ENCODE data around the gene CHST11. TPM values are rescaled to one million over a fixed set of nuclear protein-coding genes. Genes with fewer than 3 reads are reported as not detected.

The CHST11 gene
- total RNA-seq, 1 experiment from 2014 or later = 6.7 TPM

- no peak overlapping the region for H2BK15ac ChIP-seq (ENCODE audit: low read depth, low read length)
- no peak overlapping the region for H3K14ac ChIP-seq (ENCODE audit: insufficient read depth, low read length)
- no CpG with 5 or more reads among the region's 11 CpGs for WGBS (ENCODE audit: extremely low coverage, insufficient read length, low lambda C conversion rate)
- no peak overlapping the region for H3K4me2 ChIP-seq (ENCODE audit: insufficient read depth, insufficient read length, low read length)
- H2BK5ac ChIP-seq (ENCODE audit: insufficient read length, low read length) = no peak overlapping the region
- H3T11ph ChIP-seq (ENCODE audit: low read length) = no peak overlapping the region
- no peak overlapping the region for H3K4ac ChIP-seq (ENCODE audit: low read depth, low read length)
- H3K9me3 Mint-ChIP-seq = no peaks in the 10 kb centered on the region; a peak in 2 of 5 replicates
- peaks cover 4 to 9% of the 10 kb centered on the region in 2 experiments; a peak in 2 of 4 replicates for H3K4me1 Mint-ChIP-seq
- no peaks in the 10 kb centered on the region for H3K79me2 ChIP-seq (ENCODE audit: insufficient read depth, low read length)
- H3K18ac ChIP-seq (ENCODE audit: insufficient read length, low read depth, low read length) = no peak overlapping the region
- peaks cover 0 to 1% (median 0%) of the 10 kb centered on the region in 3 experiments; a peak in 1 of 7 replicates for H3K36me3 Mint-ChIP-seq (ENCODE audit: insufficient read depth in 1 of 3, low read depth in 3 of 3)
- H3K27ac ChIP-seq (ENCODE audit: insufficient read length, low read depth, low read length) = no peak overlapping the region
- H2BK120ac ChIP-seq (ENCODE audit: low read depth, low read length, poor library complexity, severe bottlenecking) = no peak overlapping the region
- H2AK5ac ChIP-seq (ENCODE audit: insufficient read length, low read length) = no peak overlapping the region
- no peak overlapping the region for H4K5ac ChIP-seq (ENCODE audit: insufficient read length, low read depth, low read length)
- no peak overlapping the region for H3K23ac ChIP-seq (ENCODE audit: insufficient read length, low read depth, low read length)
- no peaks in the 10 kb centered on the region for H3K9me3 ChIP-seq (ENCODE audit: control insufficient read depth, low read depth, low read length)
- H3K4me1 ChIP-seq (ENCODE audit: insufficient read depth, low read length) = no peaks in the 10 kb centered on the region
- H4K20me1 ChIP-seq (ENCODE audit: control insufficient read depth, insufficient read depth, insufficient read length) = no peaks in the 10 kb centered on the region
- H3K27me3 Mint-ChIP-seq (ENCODE audit: low read depth) = no peaks in the 10 kb centered on the region
- no peak for TF ChIP-seq CTCF (conservative IDR thresholded peaks at IDR 0.05)
- no peak overlapping the region for H4K91ac ChIP-seq (ENCODE audit: insufficient read length, low read depth, low read length)
- no peak for DNase-seq
- no peak overlapping the region; a peak in 1 of 7 replicates for H3K27ac Mint-ChIP-seq
- H3K9ac ChIP-seq (ENCODE audit: extremely low read depth, insufficient read length, low read length) = no peak overlapping the region
- no peak overlapping the region for H3K56ac ChIP-seq (ENCODE audit: insufficient read length, low read depth, low read length)
- H2AFZ ChIP-seq (ENCODE audit: low read length) = no peak overlapping the region
- no peaks in the 10 kb centered on the region for H3K27me3 ChIP-seq (ENCODE audit: insufficient read depth, low read length)
- H2BK20ac ChIP-seq (ENCODE audit: low read depth, low read length, poor library complexity, severe bottlenecking) = no peak overlapping the region
- H3K4me3 Mint-ChIP-seq = no peak overlapping the region
- H4K8ac ChIP-seq (replicated peaks; ENCODE audit: insufficient read length, low read depth, low read length) = no peak overlapping the region
- H2BK12ac ChIP-seq (ENCODE audit: insufficient read length, low read depth, low read length) = no peak overlapping the region
- no peaks in the 10 kb centered on the region for H3K79me1 ChIP-seq (ENCODE audit: insufficient read depth, low read depth, low read length, poor library complexity, severe bottlenecking)
- H3K23me2 ChIP-seq (ENCODE audit: insufficient read length, low read depth, low read length, poor library complexity, severe bottlenecking) = no peaks in the 10 kb centered on the region
Measured at GRCh38 chr12:104480826-104481440, 24.2 kb downstream of the CHST11 start.
